ENCODE data around the gene ZNF282.

Gene ZNF282

GRCh38 chr7:149181450-149181790, 13.9 kb upstream of the ZNF282 start:
- Histone ChIP-seq H3K36me3 (replicated peaks; ENCODE audit: low read depth, low read length) (peaks cover 53% of the 10 kb centered on the region), H3K4me2 (ENCODE audit: low read length) (no peak overlapping the region)

GRCh38 chr7:149184274-149184673, 11.1 kb upstream of the ZNF282 start:
- H3K27ac ChIP-seq (ENCODE audit: low read length) = no peak overlapping the region
- peaks cover 37% of the 10 kb centered on the region for H3K36me3 ChIP-seq (replicated peaks; ENCODE audit: low read depth, low read length)
- H3K4me3 ChIP-seq (ENCODE audit: low read length) = no peak overlapping the region
- H3K9me3 ChIP-seq (ENCODE audit: insufficient read depth, low read length) = no peaks in the 10 kb centered on the region
- TF ChIP-seq CTCF (IDR thresholded peaks at IDR 0.05; ENCODE audit: low read depth, low read length) = no peak
- TF ChIP-seq EZH2phosphoT487 (IDR thresholded peaks at IDR 0.05; ENCODE audit: low read depth) = no peak
- H3K27me3 ChIP-seq (ENCODE audit: low read depth, low read length) = no peaks in the 10 kb centered on the region
- no peak overlapping the region for H3K9ac ChIP-seq (ENCODE audit: low read length)
- no peak overlapping the region for H3K4me2 ChIP-seq (ENCODE audit: low read length)
- H4K20me1 ChIP-seq (ENCODE audit: insufficient read depth, low read length) = no peaks in the 10 kb centered on the region
- no peaks in the 10 kb centered on the region for H3K79me2 ChIP-seq (ENCODE audit: low read length)
- no peaks in the 10 kb centered on the region for H3K4me1 ChIP-seq (ENCODE audit: low read length)
- H2AFZ ChIP-seq (ENCODE audit: low read depth, low read length) = no peak overlapping the region

More at GRCh38 chr7:149181450-149181790, 13.9 kb upstream of the ZNF282 start:
- TF ChIP-seq CTCF (IDR thresholded peaks at IDR 0.05; ENCODE audit: low read depth, low read length) (no peak), EZH2phosphoT487 (IDR thresholded peaks at IDR 0.05; ENCODE audit: low read depth) (no peak)
- Histone ChIP-seq H3K4me1 (ENCODE audit: low read length) (no peaks in the 10 kb centered on the region), H3K9ac (ENCODE audit: low read length) (no peak overlapping the region), H3K27me3 (ENCODE audit: low read depth, low read length) (no peaks in the 10 kb centered on the region), H3K9me3 (ENCODE audit: insufficient read depth, low read length) (no peaks in the 10 kb centered on the region), H2AFZ (ENCODE audit: low read depth, low read length) (no peak overlapping the region), H3K27ac (ENCODE audit: low read length) (no peak overlapping the region), H3K4me3 (ENCODE audit: low read length) (no peak overlapping the region), H3K79me2 (ENCODE audit: low read length) (no peaks in the 10 kb centered on the region), H4K20me1 (ENCODE audit: insufficient read depth, low read length) (no peaks in the 10 kb centered on the region)

- TF ChIP-seq CTCF (IDR thresholded peaks at IDR 0.05; ENCODE audit: low read depth, low read length) = no peak
- TF ChIP-seq EZH2phosphoT487 (IDR thresholded peaks at IDR 0.05; ENCODE audit: low read depth) = no peak
- H2AFZ ChIP-seq (ENCODE audit: low read depth, low read length) = no peak overlapping the region
- H3K4me2 ChIP-seq (ENCODE audit: low read length) = no peak overlapping the region
- H3K4me3 ChIP-seq (ENCODE audit: low read length) = no peak overlapping the region
- peaks cover 18% of the 10 kb centered on the region for H3K4me1 ChIP-seq (ENCODE audit: low read length)
- no peak overlapping the region for H3K27ac ChIP-seq (ENCODE audit: low read length)
- H3K9me3 ChIP-seq (ENCODE audit: insufficient read depth, low read length) = no peaks in the 10 kb centered on the region
- H3K9ac ChIP-seq (ENCODE audit: low read length) = no peak overlapping the region
- H3K79me2 ChIP-seq (ENCODE audit: low read length) = no peaks in the 10 kb centered on the region
- H3K27me3 ChIP-seq (ENCODE audit: low read depth, low read length) = no peaks in the 10 kb centered on the region; the same call in 1 of the 2 replicates
- peaks cover 5% of the 10 kb centered on the region for H3K36me3 ChIP-seq (replicated peaks; ENCODE audit: low read depth, low read length)
- no peaks in the 10 kb centered on the region for H4K20me1 ChIP-seq (ENCODE audit: insufficient read depth, low read length)
Observed at GRCh38 chr7:149188213-149188612, 7.1 kb upstream of the ZNF282 start.

- Histone ChIP-seq H3K27me3 (ENCODE audit: low read depth, low read length) (no peaks in the 10 kb centered on the region; the same call in 1 of the 2 replicates), H4K20me1 (ENCODE audit: insufficient read depth, low read length) (no peaks in the 10 kb centered on the region), H3K4me1 (ENCODE audit: low read length) (peaks cover 21% of the 10 kb centered on the region), H3K9me3 (ENCODE audit: insufficient read depth, low read length) (no peaks in the 10 kb centered on the region), H3K79me2 (ENCODE audit: low read length) (no peaks in the 10 kb centered on the region), H2AFZ (ENCODE audit: low read depth, low read length) (no peak overlapping the region), H3K36me3 (replicated peaks; ENCODE audit: low read depth, low read length) (peaks cover 5% of the 10 kb centered on the region), H3K27ac (ENCODE audit: low read length) (no peak overlapping the region), H3K9ac (ENCODE audit: low read length) (no peak overlapping the region), H3K4me2 (ENCODE audit: low read length) (no peak overlapping the region), H3K4me3 (ENCODE audit: low read length) (no peak overlapping the region)
- no peak for TF ChIP-seq EZH2phosphoT487 (IDR thresholded peaks at IDR 0.05; ENCODE audit: low read depth)
- no peak for TF ChIP-seq CTCF (IDR thresholded peaks at IDR 0.05; ENCODE audit: low read depth, low read length)
Observed at GRCh38 chr7:149188637-149189259, 6.6 kb upstream of the ZNF282 start.

Measured in OCI-LY3 (cell line).